ENCODE data around the gene HERC4.
A peak's percentile ranks its signal among the peaks of the same experiment; 100 is the strongest.

The HERC4 gene

GRCh38 chr10:67959839-67960476 lies 115.1 kb downstream of the HERC4 start:
- no peak for DNase-seq (ENCODE audit: low read depth in 2 of 2)

- DNase-seq (ENCODE audit: low read depth in 2 of 2), result no peak
These were observed 119.5 kb downstream of the HERC4 start for GRCh38 chr10:67955614-67956013.

- DNase-seq (ENCODE audit: low read depth in 2 of 2), result no peak
These were observed 131.2 kb downstream of the HERC4 start for GRCh38 chr10:67943917-67944316.

- no peak for DNase-seq (ENCODE audit: low read depth in 2 of 2)
These were observed 138.7 kb downstream of the HERC4 start for GRCh38 chr10:67936416-67936815.

GRCh38 chr10:67935223-67935622 lies 139.9 kb downstream of the HERC4 start:
- no peak for DNase-seq (ENCODE audit: low read depth in 2 of 2)

GRCh38 chr10:67934336-67934735 lies 140.7 kb downstream of the HERC4 start:
- DNase-seq (ENCODE audit: low read depth in 2 of 2), result no peak

GRCh38 chr10:67933199-67933598 lies 141.9 kb downstream of the HERC4 start:
- DNase-seq (ENCODE audit: low read depth in 2 of 2), result no peak

GRCh38 chr10:67926951-67927350 lies 148.1 kb downstream of the HERC4 start:
- no peak for DNase-seq (ENCODE audit: low read depth in 2 of 2)

GRCh38 chr10:67925449-67926005 lies 149.6 kb downstream of the HERC4 start:
- DNase-seq (ENCODE audit: low read depth in 2 of 2), result no peak

- no peak for DNase-seq (ENCODE audit: low read depth in 2 of 2)
These were observed 150.9 kb downstream of the HERC4 start for GRCh38 chr10:67924136-67924535.

- DNase-seq (ENCODE audit: low read depth in 2 of 2), result no peak
These were observed 151.5 kb downstream of the HERC4 start for GRCh38 chr10:67923551-67923950.

- no peak for DNase-seq (ENCODE audit: low read depth in 2 of 2)
These were observed 154.0 kb downstream of the HERC4 start for GRCh38 chr10:67921065-67921464.

- DNase-seq (ENCODE audit: low read depth in 2 of 2), result no peak
These were observed 157.4 kb downstream of the HERC4 start for GRCh38 chr10:67917679-67918078.

- DNase-seq (ENCODE audit: low read depth in 2 of 2), result no peak
These were observed 157.9 kb downstream of the HERC4 start for GRCh38 chr10:67917169-67917568.

- no peak for DNase-seq (ENCODE audit: low read depth in 2 of 2)
These were observed 160.2 kb downstream of the HERC4 start for GRCh38 chr10:67914777-67915340.

- no peak for DNase-seq (ENCODE audit: low read depth in 2 of 2)
These were observed 162.6 kb downstream of the HERC4 start for GRCh38 chr10:67912331-67912946.

- no peak for DNase-seq (ENCODE audit: low read depth in 2 of 2)
These were observed 171.5 kb downstream of the HERC4 start for GRCh38 chr10:67903581-67903980.

- no peak for DNase-seq (ENCODE audit: low read depth in 2 of 2)
These were observed 181.4 kb downstream of the HERC4 start for GRCh38 chr10:67893637-67894036.

GRCh38 chr10:67884842-67885670 lies 190.0 kb downstream of the HERC4 start:
- peak; percentile 50 to 68 for DNase-seq (ENCODE audit: low read depth in 2 of 2)

GRCh38 chr10:67884313-67884841 lies 190.7 kb downstream of the HERC4 start, which contains the start of gene SIRT1:
Gene SIRT1, plus strand, starts transcription at chr10:67884656. Its CDS starts 66 bp downstream, at chr10:67884722.
- peak; percentile 82 to 88 for DNase-seq (ENCODE audit: low read depth in 2 of 2)

GRCh38 chr10:67883710-67884312 lies 191.3 kb downstream of the HERC4 start:
- no peak for DNase-seq (ENCODE audit: low read depth in 2 of 2)
